GM18499 (cell line): ENCODE measurements around the gene MOCOS.

Experiments
- ATAC-seq: cut with Tn5 transposase; IDR thresholded peaks from one replicate; pipeline ENCODE4 v1.9.1; 2021; ENCODE audit warnings: moderate number of reproducible peaks; ENCODE audit not compliant: insufficient read depth, unreplicated experiment

The MOCOS gene

DNA sequence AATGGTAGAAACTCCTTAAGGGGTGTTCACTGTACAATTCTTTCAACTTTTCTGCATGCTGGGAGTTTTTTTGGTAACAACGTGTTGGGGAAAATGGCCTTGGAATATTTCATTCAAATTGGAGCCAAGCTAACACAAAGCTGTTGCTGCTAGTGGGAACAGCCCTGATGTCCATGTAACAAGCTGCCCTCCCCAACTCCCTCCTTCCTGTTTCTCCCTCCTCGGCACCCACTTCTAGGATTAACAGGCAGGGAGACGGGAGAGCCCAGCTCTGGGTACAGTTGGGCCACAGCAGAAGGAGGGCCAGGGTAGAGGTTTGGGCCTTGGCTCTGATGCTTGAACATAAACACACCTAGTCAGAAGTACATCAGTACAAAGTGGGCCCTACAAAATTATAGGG, 9.4 kb upstream of the MOCOS start:
- ATAC-seq = no peak

DNA sequence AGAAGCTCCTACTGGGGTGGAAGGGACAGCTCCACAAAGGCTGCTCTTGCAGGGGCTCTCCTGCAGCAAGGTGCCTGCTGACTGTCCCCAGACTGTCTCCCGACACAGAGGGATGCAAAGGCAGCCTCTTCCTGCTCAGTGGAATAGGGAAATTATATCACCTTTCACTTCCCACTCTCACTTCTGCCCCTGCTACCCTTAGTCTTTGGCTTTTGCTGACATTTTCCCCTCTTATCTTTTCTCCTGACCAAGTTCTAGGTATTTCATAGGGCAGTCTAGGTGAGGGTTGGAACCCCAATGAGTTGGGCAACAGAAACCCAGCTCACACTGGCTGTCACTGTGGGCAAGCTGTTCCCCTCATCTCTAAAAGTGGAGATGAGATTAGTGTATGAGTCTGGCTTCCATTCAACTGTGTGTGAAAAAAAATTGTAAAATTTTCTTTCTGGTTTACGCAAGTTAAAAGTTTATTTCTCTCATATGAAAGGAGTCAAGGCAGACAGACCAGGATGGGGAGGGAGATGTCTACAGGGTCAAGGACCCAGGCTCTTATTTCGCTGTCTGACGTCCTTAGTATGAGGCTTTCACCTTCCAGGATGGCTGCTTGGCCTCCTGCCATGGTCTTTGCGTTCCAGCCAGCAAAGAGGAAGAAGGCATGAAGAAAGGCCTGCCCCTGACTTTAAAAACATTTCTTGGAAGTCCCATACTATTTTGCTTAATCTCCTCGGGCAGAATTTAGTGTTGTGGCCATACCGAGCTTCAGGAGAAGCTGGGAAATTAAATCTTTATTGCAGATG, 7.5 kb upstream of the MOCOS start:
- no peak for ATAC-seq

DNA sequence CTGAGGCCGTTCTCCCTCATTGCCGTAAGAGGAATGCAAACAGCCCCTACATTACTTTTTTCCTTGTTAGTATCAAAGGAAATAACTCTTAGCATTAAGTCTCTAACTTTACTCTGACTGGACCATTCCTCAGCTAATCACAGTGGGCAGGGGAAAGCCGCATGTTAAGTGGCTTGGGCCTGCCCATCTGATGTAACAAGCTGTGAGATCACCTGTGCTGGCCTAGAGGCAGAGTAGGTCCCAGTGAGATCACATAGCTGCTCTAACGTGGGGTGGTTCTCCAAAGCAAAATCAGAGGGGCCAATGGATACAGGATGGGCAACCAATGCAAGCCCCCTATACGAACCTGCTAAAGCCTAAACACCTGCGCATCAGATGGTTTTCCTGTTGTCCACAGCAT, 5.9 kb upstream of the MOCOS start:
- no peak for ATAC-seq

DNA sequence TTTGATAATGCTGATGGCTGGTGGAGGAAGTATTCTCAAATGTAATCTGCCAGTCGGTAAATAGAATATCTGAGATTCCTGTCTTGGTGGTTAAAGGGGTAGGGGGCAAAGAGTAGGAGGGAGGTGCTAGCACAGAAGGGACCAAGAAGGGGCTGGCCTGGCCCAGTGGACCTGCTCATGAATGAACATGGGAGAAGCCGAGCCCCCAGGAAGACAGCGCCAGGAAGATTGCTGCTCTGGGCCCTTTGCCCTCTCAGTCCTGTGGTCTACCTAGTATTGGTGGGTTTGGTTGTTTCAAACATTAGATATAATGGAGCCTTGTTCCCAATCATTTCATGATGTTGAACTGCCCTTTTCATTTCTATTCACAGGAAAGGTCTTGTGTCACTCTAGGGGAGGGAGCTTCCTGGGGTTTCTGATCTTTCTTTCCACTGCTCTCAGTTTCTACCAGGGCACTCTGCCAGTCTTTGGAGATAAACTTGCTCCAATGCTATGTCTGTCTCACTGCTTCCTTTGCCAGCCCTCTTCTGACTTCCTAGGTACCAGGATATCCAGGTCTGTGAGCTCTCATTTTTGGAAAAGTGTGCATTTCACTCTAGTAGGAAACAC, 5.3 kb upstream of the MOCOS start:
- ATAC-seq = no peak

DNA sequence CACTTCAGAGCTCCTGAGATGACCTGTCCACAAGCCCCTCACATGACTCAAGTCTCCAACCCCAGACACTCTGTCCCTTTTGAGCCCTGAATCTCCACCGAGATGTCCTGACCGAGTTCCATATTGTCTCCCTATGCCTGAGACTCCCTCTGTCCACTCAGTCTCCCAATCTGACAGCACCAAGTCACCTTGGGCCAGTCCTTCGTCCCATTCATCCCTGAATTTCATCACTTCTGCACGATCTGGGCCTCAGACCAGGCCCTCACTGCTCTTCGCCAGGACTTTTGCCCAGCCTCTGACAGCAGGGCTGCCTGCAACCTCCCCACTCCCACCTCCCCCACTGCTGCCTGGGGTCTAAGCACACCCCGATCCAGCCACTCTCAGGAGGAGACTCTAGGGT, 4.3 kb upstream of the MOCOS start:
- no peak for ATAC-seq

DNA sequence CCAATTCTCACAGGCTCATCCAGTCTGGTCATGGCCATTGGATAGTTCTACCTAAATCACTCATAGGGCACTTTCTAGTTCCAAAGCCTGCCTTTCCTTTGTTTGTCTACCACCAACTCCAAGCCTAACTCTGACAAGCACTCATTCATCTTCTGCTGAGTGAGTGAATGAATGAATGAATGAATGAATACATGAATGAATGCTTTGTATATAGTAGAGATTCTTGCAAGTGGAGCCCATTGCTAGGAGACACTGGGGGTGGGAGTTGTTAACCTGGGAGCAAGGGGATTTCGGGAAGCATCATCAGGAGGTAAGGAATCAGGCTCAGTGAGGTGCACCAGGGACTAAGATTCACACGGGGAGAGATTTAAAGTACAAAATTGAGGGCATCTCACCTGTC, 3.3 kb upstream of the MOCOS start:
- ATAC-seq = no peak

DNA sequence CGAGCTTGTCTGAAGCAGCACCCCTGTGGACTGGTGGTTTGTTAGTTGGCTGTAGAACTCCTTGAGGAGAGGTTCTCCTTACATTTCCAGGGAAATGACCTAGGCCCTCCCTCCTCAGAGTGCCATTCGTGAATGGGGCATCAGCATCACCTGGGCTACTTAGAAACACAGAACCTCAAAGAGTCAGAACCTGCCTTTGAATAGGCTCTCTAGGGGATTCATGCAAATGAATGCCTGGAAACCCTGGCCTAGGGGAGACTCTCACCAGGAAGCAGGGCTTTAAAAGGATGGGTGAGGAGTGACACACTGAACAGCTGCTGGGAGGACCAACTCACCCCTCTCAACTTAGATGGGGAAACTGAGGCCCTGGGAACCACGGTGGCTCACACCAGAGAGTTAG, 2.1 kb upstream of the MOCOS start:
- ATAC-seq = no peak

DNA sequence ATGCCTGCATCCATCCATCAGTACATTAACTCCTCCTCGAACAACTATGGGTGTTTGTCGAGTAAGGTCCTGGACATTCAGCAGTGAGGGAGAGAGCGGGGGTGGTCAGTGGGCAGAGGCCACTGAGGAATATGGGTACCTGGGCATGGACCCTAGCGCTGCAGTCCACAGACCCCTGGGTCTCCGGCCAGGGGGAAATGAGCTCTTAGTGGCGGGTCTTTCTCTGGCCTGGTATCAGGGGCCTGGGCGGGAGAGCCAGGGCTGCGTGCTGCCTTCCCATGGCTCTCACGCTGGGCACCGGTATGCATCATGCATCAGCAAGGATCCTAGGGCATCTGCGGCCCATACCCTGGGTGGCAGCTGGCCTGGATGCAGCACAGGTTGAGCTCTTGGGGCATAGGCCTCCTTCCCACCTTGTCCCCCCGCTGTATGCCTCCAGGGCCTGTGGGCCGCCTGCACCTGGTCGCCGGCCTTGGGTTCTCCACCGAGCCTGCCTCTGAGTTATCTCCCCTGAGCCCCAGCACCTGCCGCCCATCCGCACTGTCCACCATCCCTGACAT, 1.3 kb upstream of the MOCOS start:
- ATAC-seq = no peak

DNA sequence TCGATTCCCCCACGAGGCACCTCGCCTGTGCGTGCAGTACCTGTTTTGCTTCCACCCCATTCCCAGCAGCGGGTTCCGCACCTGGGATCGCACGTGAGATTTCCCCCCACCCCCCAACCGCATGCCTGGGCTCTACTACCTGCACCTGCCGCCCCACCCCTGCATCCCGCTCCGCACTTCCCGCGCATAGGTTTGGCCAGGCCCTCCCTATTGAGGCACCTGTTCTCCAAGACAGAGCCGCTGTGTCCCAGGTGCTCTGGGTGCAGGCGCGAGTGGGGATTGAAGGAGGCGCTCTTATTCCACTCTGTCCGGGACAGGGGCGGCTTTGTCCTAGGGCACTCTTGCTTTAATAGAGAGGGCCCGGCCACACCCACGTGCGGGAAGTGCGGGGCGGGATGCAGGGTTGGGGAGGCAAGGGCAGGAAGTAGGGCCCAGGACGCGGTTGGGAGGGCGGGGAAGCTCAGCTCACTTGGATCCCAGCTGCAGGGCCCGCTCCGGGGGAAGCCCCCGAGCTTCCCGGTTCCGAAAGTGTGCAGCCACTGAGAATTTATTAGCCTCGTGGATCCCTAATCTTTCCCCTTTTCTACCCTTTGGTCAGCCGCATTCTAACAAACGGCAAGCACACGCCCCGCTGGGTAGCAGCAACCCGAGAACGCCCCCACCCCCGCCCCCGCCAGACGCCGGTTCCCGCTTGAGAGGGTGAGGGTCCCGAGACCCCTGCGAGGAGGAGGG, 670 bp upstream of the MOCOS start:
- no peak for ATAC-seq

DNA sequence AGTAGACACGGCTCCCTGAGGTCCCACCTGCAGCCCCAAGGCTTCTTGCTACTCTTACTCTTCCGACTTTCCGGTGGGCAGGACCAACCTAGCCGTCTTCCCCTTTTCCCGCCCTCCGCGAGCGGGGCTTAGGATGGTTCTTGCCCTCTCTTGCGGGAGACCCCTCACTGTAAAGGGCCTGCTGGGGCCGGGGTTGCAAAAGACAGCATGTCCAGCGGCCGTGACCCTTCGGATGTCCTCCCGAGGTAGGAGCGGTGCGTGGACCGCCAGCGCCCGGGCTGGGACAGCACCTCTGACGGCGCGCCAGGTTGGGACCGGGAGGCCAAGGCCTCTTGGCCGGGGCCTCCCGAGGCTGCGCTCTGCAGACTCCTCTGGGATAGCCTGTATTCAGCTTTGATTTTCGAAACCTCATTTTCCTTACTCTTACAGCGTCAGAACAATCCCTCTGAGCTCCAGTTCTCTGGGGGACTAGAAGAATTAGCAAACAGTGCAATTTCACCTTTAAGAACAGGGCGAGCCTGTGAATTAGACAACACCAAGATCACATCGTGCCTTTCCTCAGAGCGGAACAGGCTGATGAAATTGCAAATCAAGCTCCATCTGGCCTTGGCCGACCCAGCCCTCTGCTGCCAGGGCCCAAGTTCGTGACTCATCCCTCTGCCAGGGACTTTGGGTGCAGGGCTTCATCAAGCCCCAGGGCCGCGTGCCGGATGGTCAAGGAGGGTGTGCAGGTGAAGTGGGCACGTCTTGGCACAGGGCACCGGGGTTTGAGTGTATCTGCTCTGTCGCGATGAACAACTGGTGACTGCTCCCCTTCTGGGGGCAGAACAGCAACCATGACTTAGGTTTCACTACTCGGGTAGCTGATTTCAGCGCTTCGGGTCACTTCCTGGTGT, 777 bp downstream of the MOCOS start:
- no peak for ATAC-seq

DNA sequence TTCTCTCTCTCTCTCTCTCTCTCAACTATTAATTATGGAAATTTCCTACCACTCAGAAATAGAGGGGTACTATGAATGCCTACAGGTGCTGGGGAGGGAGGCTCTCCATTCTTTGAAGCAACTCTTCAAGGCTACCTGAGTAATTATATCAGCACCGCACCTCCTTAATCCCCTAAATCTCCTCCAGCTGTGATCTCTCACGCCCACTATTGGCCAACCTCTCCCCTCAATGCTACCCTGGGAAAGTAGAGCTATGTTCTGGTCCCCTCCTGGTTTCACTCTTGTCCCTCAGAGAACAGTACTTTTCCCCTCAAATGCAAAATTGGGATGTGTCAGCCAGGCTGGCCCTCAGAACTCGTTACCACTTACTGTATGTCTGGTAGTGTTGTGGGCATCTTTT, 1.6 kb downstream of the MOCOS start:
- no peak for ATAC-seq

DNA sequence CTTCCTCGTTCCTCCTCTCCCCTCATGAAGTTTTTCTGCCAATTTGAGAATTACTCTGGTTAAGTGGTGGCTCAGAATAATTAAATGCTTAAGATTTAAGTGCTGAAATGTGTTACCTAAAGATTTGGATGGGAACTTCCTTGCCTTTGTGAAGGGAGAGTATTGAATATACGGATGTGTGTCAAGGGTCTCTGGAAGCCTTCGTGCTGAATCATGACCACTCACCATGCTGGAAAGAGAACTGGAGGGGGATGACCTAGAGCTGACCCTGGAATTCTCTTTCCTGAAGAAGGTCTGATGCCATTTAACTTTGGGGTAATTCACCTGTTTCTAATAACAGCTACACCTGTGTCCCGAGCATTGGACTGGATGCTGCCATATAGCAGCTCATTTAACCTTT, 2.2 kb downstream of the MOCOS start:
- no peak for ATAC-seq

DNA sequence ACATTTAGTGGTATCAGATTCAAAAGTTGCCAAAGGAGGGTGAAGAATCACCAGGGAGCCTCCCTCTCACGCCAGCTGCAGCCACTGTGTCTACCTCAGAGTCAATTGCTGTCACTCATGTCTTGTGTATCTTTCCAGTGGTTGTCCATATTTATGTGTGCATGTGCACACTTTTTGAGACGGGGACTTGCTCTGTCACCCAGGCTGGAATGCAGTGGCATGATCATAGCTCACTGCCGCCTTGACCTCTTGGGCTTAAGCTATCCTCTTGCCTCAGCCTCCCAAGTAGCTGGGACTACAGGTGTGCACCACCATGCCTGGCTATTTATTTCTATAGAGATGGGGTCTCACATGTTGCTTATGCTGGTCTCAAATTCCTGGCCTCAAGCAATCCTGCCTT, 4.0 kb downstream of the MOCOS start:
- no peak for ATAC-seq

DNA sequence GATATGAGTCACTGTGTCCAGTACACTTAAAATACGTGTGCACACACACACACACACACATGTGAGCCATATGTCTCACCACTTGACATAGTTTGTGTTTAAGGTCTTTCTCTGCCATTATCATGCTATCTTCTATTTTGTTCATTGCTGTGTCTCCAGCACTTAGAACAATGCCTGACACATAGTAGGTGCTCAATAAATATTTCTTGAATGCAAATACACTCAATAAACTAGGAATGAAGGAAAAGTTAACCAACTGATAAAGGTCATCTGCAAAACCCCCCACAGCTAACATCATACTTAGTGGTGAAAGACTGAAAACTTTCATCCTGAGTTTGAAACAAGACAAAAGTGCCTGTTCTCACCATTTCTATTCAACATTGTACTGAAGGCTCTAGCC, 4.4 kb downstream of the MOCOS start:
- ATAC-seq = no peak

DNA sequence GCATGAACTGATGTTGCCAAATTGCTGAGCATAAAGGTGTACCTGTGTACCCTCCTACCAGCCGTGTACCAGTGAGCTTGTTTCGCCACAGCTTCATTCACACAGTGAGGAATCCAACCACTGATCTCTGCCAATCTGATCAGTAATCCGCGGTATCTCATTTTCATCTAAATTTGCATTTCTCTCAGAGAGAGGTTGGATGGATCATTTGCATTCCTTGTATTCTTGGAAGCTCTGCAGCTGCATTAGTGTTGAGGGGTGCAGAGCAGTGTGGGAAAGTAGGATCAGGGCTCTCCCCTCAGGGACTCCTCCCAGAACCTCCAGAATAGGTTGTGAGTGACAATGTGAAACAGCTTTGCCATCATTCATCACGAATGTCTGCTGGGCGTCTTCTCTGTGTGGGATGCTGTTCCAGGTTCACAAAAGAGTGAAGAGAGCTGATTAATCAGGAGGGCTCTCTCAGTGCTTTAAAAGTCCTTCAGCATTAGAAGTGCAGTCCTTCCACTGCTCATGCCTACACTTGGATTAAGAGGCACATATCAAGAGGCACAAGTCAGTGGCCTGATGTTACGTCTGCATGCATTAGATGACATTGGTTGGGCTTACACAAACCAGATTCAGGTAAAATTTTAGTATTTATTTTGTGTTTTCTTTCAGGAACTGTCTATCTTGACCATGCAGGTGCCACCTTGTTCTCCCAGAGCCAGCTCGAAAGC, 7.5 kb downstream of the MOCOS start:
- ATAC-seq = no peak

DNA sequence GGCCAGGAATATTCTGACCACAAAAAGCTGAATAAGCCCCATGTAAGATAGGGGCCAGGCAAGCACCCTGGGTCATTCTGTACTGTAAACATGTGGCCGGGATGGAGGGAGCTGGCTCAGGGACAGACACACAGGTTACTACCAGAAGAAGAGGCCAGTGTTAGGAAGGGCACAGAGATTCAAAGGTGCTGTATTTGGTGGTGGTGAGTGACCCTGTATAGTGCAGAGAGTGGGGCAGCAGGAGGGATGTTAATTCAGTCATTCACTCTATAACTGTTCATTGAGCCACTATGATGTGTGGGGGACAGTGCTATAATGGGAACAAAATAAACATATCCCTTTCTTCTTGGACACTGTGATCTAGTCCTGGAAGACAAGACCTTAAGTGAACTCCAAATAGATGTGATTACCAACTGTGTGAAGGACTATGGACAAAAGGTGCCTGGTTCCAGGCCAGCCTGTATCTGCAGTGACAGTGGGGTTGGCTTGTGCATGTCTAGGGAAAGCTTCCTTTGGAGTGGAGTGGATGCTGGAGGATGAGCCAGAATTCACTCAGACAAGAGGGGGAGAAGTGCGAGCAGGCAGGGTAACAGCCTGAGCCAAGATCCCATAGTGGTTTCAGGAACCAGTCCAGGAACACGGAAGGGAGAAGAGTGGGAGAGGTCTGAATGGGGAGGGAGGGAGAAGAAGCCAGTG, 8.3 kb downstream of the MOCOS start:
- no peak for ATAC-seq

DNA sequence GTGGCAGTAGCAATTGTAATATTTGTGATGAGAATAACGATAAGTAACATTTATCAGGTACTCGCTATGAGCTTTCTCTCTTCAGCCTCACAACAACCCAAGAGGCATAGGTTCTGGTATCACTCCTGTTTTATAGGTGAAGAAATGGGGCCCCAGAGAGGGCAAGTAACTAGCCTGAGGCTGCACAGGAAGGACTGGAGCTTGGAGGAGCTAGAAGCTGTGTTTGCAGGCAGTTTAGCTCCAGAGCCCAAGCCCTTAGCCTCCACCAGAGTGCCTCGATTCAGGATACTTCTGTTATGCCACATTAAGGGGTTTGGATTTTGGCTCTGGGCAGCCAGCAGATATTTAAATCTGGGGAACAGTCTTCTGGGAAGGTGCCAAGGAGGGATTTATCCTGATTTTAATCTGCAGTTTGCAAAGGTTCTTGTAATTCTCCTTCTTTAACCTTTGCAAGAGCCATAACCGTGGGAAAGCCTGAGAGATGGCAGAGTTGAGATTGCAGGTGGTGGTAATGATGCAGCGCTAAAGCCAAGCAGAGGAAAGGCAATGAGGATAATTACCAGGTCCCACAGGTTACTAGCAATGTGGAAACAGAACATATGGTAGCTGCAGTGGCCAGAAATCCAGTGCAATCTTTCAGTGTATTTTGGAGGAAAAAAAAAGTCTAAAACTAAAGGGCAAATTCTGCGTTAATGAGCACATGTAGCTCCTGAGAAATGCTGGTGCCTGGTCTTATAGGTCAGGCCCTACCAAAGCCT, 9.1 kb downstream of the MOCOS start:
- ATAC-seq = no peak

DNA sequence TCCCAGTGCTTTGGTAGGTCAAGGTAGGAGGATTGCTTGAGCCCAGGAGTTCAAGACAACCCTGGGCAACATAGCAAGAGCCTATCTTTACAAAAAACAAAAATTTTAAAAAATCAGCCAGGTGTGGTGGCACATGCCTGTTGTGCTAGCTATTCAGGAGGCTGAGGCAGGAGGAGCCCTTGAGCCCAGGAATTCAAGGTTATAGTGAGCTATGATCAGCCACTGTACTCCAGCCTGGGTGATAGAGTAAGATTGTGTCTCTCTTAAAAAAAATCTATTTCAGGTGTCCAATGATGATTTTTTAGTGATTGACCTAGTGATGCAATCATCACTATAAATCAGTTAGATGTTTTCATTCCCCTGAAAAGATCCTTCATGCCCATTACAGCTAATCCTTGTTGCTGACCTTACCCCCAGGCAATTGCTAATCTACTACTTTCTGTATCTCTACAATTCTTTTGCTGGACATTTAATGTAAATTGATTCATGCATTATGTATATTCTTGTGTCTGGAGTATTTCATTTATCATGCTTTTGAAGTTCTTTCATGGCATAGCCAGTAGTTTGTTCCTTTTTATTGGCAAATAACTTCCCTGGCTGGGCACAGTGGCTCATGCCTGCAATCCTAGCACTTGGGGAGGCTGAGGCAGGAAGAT, 10.3 kb downstream of the MOCOS start:
- ATAC-seq = no peak
